RWPE2 (cell line): ENCODE measurements around the gene KAT8.
"Not testable (repeated sequence)": the region's sequence is repeated elsewhere in the genome, so short reads cannot be mapped to it uniquely, and the experiment has no call there.

ENCODE experiments used
- ATAC-seq: fragments of 200-7000 bp; cut with Tn5 transposase; 3 replicates; pipeline ENCODE4 v1.9.1; 2021; ENCODE audit warnings: low read depth
- DNase-seq: peaks from one replicate; pipeline ENCODE4 v3.0.0-alpha.2; 2020; ENCODE audit warnings: low spot score
- H3K27ac ChIP-seq: fragments of 450-650 bp; 2 replicates; pipeline ENCODE4 v1.5.1; 2017; ENCODE audit warnings: mild to moderate bottlenecking; ENCODE audit not compliant: poor library complexity, severe bottlenecking
- H3K27me3 ChIP-seq: fragments of 250-450 bp; sonication (Bioruptor Pico); 2 replicates; pipeline ENCODE4 v1.5.1; 2021; ENCODE audit warnings: mild to moderate bottlenecking, moderate library complexity; ENCODE audit not compliant: insufficient read depth, poor library complexity, severe bottlenecking
- H3K36me3 ChIP-seq: fragments of 250-450 bp; sonication (Bioruptor Pico); 2 replicates; pipeline ENCODE4 v1.5.1; 2020; ENCODE audit warnings: low read depth, mild to moderate bottlenecking, moderate library complexity
- H3K4me1 ChIP-seq: fragments of 250-450 bp; sonication (Bioruptor Pico); 2 replicates; pipeline ENCODE4 v1.5.1; 2021; ENCODE audit warnings: mild to moderate bottlenecking, moderate library complexity; ENCODE audit not compliant: insufficient read depth, poor library complexity, severe bottlenecking
- H3K4me3 ChIP-seq: fragments of 250-450 bp; sonication (Bioruptor Pico); 2 replicates; pipeline ENCODE4 v1.5.1; 2021; ENCODE audit warnings: mild to moderate bottlenecking, moderate library complexity; ENCODE audit not compliant: severe bottlenecking
- H3K9me3 ChIP-seq: fragments of 250-450 bp; sonication (Bioruptor Pico); 2 replicates; pipeline ENCODE4 v1.5.1; 2021; ENCODE audit warnings: mild to moderate bottlenecking, moderate library complexity; ENCODE audit not compliant: severe bottlenecking
- TF ChIP-seq, protein P1 (sequence below): fragments of 450-650 bp; IDR thresholded peaks from one replicate; pipeline ENCODE4 v1.5.1; 2017; ENCODE audit warnings: mild to moderate bottlenecking, moderate library complexity; ENCODE audit not compliant: poor library complexity, severe bottlenecking

Gene KAT8

DNA sequence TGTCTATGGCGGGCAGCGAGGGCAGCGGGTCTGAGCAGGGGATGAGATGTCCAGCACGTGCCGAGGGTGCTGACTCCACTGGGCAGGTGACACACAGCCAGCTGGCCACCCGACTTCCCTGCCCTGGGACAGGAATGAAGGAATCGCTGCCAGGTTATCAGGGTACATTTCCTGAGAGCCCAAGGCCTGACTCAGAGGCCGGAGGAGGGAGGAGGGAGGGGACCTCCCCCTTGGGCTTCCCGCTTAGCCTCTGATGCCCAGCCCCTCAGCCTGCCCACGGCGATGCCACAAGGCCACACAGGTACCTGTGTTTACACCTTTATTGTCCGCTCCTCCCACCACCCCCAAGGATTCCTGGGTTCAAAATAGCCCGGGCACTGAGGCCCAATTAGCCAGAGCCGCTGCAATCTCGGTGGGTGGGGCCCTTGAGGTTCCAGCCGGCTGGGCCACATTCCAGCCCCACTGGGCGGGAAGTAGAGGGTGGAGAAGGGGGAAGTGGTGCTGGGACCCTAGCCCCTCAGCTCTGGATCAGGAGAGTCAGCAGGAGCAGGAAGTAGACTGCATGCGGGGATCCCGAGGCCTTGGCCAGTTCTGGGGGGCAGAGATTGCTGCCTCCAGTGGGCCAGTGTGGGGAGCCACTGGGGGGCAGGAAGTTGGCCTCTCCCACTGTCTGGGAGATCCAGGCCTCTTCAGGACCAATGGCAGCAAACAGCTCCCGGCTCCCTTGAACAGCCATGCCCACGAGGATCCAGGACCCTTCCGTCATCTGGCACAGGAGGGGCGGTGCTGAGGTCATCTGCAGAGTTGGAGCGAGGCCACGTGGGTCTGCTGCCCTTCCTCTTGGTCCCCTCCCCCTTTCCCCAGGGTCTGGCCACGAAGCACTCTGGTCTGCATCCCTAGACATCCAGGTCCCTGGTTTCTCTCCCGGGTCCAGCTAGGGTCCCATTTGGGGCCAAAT lies 21.4 kb downstream of the KAT8 start:
- Histone ChIP-seq H3K27ac (peak overlapping the region; percentile 84), H3K4me1 (peaks cover 36% of the 10 kb centered on the region)

DNA sequence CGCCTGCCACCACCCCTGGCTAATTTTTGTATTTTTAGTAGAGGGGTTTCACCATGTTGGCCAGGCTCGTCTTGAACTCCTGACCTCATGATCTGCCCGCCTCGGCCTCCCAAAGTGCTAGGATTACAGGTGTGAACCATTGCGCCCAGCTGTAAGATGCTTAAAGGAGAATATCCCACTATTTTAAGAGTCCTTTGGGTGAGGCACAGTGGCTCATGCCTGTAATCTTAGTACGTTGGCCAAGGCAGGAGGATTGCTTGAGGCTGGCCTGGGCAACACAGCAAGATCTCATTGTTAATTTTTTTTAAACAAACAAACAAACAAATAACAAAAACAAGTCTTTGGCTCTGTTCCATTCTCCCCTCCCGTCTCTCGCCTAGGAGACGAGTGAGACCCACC lies 23.6 kb downstream of the KAT8 start:
- DNase-seq, H3K4me3 ChIP-seq, H3K36me3 ChIP-seq, H3K9me3 ChIP-seq, H3K27me3 ChIP-seq, ATAC-seq: not testable (repeated sequence)
- peaks cover 26% of the 10 kb centered on the region for H3K4me1 ChIP-seq
- peak overlapping the region; percentile 84 for H3K27ac ChIP-seq

More for the DNA sequence above, 21.4 kb downstream of the KAT8 start:
- peak; percentile 59 for ATAC-seq
- Histone ChIP-seq H3K27me3 (no peaks in the 10 kb centered on the region), H3K4me3 (peak overlapping the region; percentile 3), H3K9me3 (no peaks in the 10 kb centered on the region), H3K36me3 (peaks cover 6% of the 10 kb centered on the region)
- peak; percentile 92 for DNase-seq
- TF ChIP-seq, protein P1, sequence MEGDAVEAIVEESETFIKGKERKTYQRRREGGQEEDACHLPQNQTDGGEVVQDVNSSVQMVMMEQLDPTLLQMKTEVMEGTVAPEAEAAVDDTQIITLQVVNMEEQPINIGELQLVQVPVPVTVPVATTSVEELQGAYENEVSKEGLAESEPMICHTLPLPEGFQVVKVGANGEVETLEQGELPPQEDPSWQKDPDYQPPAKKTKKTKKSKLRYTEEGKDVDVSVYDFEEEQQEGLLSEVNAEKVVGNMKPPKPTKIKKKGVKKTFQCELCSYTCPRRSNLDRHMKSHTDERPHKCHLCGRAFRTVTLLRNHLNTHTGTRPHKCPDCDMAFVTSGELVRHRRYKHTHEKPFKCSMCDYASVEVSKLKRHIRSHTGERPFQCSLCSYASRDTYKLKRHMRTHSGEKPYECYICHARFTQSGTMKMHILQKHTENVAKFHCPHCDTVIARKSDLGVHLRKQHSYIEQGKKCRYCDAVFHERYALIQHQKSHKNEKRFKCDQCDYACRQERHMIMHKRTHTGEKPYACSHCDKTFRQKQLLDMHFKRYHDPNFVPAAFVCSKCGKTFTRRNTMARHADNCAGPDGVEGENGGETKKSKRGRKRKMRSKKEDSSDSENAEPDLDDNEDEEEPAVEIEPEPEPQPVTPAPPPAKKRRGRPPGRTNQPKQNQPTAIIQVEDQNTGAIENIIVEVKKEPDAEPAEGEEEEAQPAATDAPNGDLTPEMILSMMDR: no peak

DNA sequence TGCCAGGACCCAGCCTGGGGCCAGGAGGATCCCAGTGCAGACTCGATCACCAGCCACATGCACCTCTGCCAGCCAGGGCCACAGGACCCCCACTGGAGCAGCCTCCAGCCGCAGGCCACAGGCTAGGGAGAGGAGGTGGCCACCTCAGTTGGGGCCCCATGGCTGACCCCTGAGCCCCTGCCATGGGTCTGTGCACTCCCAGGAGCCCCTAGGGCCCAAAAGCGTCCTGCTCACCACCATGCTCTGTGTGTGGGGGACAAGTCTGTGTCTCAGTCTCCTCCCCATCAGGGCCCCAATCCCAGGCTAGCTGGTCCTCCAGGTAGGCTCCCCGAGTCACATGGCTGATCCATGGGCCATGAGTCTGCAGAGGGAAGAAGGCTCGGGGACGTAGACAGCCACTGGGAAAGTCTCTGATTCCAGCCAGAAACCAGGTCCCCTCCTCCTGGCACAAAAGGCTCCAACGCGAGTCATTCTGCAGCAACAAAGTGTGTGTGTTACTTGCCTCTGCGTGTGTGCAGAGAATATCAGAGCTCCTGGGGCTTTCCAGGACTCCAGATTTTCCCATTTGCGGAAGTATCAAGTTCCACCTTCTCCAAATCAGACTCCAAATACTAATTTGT lies 24.1 kb downstream of the KAT8 start:
- Histone ChIP-seq H3K4me3 (peak overlapping the region; percentile 6), H3K4me1 (peaks cover 26% of the 10 kb centered on the region), H3K36me3 (no peaks in the 10 kb centered on the region), H3K27ac (peak overlapping the region; percentile 84), H3K27me3 (no peaks in the 10 kb centered on the region), H3K9me3 (no peaks in the 10 kb centered on the region)
- TF ChIP-seq, protein P1: no peak
- ATAC-seq (peak; percentile 4), DNase-seq (no peak)

DNA sequence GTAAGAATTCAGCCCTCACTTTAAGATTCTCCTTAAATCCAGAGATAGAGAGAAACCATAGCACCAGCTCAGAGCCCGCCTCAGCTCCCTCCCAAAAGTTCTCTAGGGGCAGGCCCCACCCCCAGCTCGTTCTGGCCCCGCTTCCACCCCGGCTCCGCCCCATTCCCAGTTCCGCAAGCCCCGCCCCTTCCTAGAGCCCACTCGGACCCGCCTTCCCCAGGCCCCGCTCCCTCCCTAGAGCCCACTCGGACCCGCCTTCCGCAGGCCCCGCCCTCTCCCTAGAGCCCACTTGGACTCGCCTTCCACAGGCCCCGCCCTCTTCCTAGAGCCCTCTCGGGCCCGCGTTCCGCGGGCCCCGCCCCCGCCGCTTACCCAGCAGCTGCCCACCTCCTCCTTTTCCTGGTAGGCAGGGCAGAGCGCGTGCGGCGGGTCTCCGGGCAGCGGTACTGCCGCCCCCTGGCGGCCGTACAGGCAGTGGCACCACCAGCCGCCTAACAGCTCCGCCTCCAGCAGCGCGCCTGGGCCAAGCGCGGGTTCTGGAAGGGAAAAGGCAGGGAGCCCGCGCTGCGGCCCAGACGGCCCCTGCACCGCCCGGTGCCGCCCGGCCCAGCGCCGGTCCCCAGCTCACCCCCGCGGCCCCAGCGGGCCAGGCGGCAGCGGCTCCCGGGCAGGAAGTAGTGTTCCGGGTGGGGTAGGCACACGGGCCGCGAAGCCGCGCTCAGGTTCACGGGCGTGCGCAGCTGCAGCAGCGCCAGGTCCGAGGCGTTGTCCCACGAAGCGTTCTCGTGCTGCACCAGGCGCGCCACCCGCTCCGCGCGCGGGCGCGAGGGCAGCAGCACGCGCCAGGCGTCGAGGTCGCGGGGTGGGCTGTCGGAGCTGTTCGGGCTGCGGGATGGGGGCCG lies 24.9 kb downstream of the KAT8 start:
- Histone ChIP-seq H3K4me1 (peaks cover 26% of the 10 kb centered on the region), H3K4me3 (peak overlapping the region; percentile 27), H3K9me3 (no peaks in the 10 kb centered on the region), H3K27ac (peak overlapping the region; percentile 84), H3K27me3 (no peaks in the 10 kb centered on the region), H3K36me3 (no peaks in the 10 kb centered on the region)
- TF ChIP-seq, protein P1: peak; percentile 97
- DNase-seq (peak; percentile 98), ATAC-seq (peak; percentile 66)
